HUES64 (cell line): Measurements from ENCODE around the gene NUP50. TPM values are rescaled to one million over a fixed set of nuclear protein-coding genes. Genes with fewer than 3 reads are reported as not detected.

Experiments used
- H3K27ac ChIP-seq: 2 replicates; pipeline ENCODE4 v1.7.0; 2013; ENCODE audit warnings: low read depth, low read length, inconsistent platforms
- H3K27me3 ChIP-seq: 2 replicates; pipeline ENCODE4 v1.6.1; 2013; ENCODE audit warnings: mild to moderate bottlenecking, low read length; ENCODE audit not compliant: insufficient read depth
- H3K36me3 ChIP-seq: 2 replicates; pipeline ENCODE4 v1.6.1; 2013; ENCODE audit warnings: mild to moderate bottlenecking, low read length; ENCODE audit not compliant: insufficient read depth
- H3K4me1 ChIP-seq: 2 replicates; pipeline ENCODE4 v1.6.1; 2013; ENCODE audit warnings: mild to moderate bottlenecking, low read length, moderate library complexity; ENCODE audit not compliant: insufficient read depth
- H3K4me3 ChIP-seq: 2 replicates; pipeline ENCODE4 v1.5.1; 2013; ENCODE audit warnings: mild to moderate bottlenecking, low read length, moderate library complexity
- H3K9ac ChIP-seq: 2 replicates; pipeline ENCODE4 v1.6.1; 2013; ENCODE audit warnings: mild to moderate bottlenecking, low read depth, low read length
- H3K9me3 ChIP-seq: 2 replicates; pipeline ENCODE4 v1.6.1; 2013; ENCODE audit warnings: low read depth, low read length; ENCODE audit not compliant: insufficient read depth
- WGBS: fragments of 150-250, 120-280 bp; methylation state at CpG from one replicate; pipeline ENCODE4 v1.1.7; 2013; ENCODE audit warnings: missing lambda C conversion rate; 5-methylcytosine and 5-hydroxymethylcytosine counted together
- polyA plus RNA-seq, 2 experiments: library from polyadenylated mRNA; stranded (reverse); fragments of 50-300 nt; gene quantifications; one replicate each; pipeline ENCODE4 v1.2.3, GENCODE V29; 2013

Gene NUP50
- polyA plus RNA-seq (2013, experiment 1 of 2), result 62.6 TPM
- 56.7 TPM for polyA plus RNA-seq (2013, experiment 2 of 2)

GRCh38 chr22:45163451-45164269, at the start of gene NUP50:
TSS of gene NUP50 (plus strand) at chr22:45163925. CDS start at chr22:45168178, 4,253 bp downstream.
- Histone ChIP-seq H3K27me3 (no peaks in the 10 kb centered on the region), H3K4me3 (peak within 1 kb of the TSS; percentile 80), H3K9ac (peak within 1 kb of the TSS; percentile 83), H3K36me3 (peaks cover 31% of the 10 kb centered on the region), H3K9me3 (no peaks in the 10 kb centered on the region), H3K4me1 (peaks cover 20% of the 10 kb centered on the region; the same call in 1 of the 2 replicates), H3K27ac (peak within 1 kb of the TSS; percentile 76)
- under 1% methylated on average over 100 of the region's 100 CpGs for WGBS

- Histone ChIP-seq H3K27me3 (no peaks in the 10 kb centered on the region), H3K27ac (no peak overlapping the region), H3K9ac (no peak overlapping the region), H3K9me3 (no peaks in the 10 kb centered on the region), H3K4me3 (no peak overlapping the region), H3K36me3 (no peaks in the 10 kb centered on the region), H3K4me1 (peaks cover 13% of the 10 kb centered on the region)
- WGBS, result 95% methylated on average over 9 of the region's 9 CpGs
Measured at GRCh38 chr22:45120440-45120839, 43.3 kb upstream of the NUP50 start.

- WGBS, result 91% methylated on average over 7 of the region's 8 CpGs
Measured at GRCh38 chr22:45120931-45121330, 42.8 kb upstream of the NUP50 start.

GRCh38 chr22:45124176-45124847, 39.4 kb upstream of the NUP50 start:
- Histone ChIP-seq H3K9ac (no peak overlapping the region), H3K27ac (no peak overlapping the region), H3K4me3 (no peak overlapping the region), H3K27me3 (no peaks in the 10 kb centered on the region), H3K36me3 (no peaks in the 10 kb centered on the region), H3K9me3 (no peaks in the 10 kb centered on the region), H3K4me1 (peaks cover 15% of the 10 kb centered on the region)
- WGBS, result 63% methylated on average over 10 of the region's 10 CpGs

More at GRCh38 chr22:45120931-45121330, 42.8 kb upstream of the NUP50 start:
- Histone ChIP-seq H3K4me1 (peaks cover 15% of the 10 kb centered on the region), H3K36me3 (no peaks in the 10 kb centered on the region), H3K4me3 (no peak overlapping the region), H3K9ac (no peak overlapping the region), H3K27ac (no peak overlapping the region), H3K27me3 (no peaks in the 10 kb centered on the region), H3K9me3 (no peaks in the 10 kb centered on the region)

- no peaks in the 10 kb centered on the region for H3K36me3 ChIP-seq
- H3K9ac ChIP-seq, result no peak overlapping the region
- no peaks in the 10 kb centered on the region for H3K9me3 ChIP-seq
- no peaks in the 10 kb centered on the region for H3K27me3 ChIP-seq
- H3K27ac ChIP-seq, result no peak overlapping the region
- no peak overlapping the region for H3K4me3 ChIP-seq
- peaks cover 15% of the 10 kb centered on the region for H3K4me1 ChIP-seq
- WGBS, result 66% methylated on average over 8 of the region's 8 CpGs
Measured at GRCh38 chr22:45125188-45125587, 38.5 kb upstream of the NUP50 start.

- 90% methylated on average over 3 of the region's 3 CpGs for WGBS
- no peaks in the 10 kb centered on the region for H3K36me3 ChIP-seq
Measured at GRCh38 chr22:45127866-45128265, 35.9 kb upstream of the NUP50 start.

GRCh38 chr22:45129703-45130524, 33.8 kb upstream of the NUP50 start:
- peaks cover 11% of the 10 kb centered on the region for H3K36me3 ChIP-seq
- no peak overlapping the region for H3K4me3 ChIP-seq
- no peaks in the 10 kb centered on the region for H3K27me3 ChIP-seq
- peaks cover 13% of the 10 kb centered on the region for H3K9me3 ChIP-seq
- WGBS, result 88% methylated on average over 14 of the region's 14 CpGs
- peaks cover 7% of the 10 kb centered on the region; the same call in 1 of the 2 replicates for H3K4me1 ChIP-seq
- no peak overlapping the region for H3K9ac ChIP-seq
- no peak overlapping the region for H3K27ac ChIP-seq

More at GRCh38 chr22:45127866-45128265, 35.9 kb upstream of the NUP50 start:
- Histone ChIP-seq H3K9me3 (no peaks in the 10 kb centered on the region), H3K27me3 (no peaks in the 10 kb centered on the region), H3K9ac (no peak overlapping the region), H3K4me1 (peaks cover 15% of the 10 kb centered on the region), H3K4me3 (no peak overlapping the region), H3K27ac (no peak overlapping the region)

- no peaks in the 10 kb centered on the region for H3K27me3 ChIP-seq
- WGBS, result 92% methylated on average over 8 of the region's 8 CpGs
Measured at GRCh38 chr22:45130891-45131290, 32.8 kb upstream of the NUP50 start.

GRCh38 chr22:45131749-45132148, 32.0 kb upstream of the NUP50 start:
- 82% methylated on average over 3 of the region's 3 CpGs for WGBS
- H3K27ac ChIP-seq, result no peak overlapping the region

More at GRCh38 chr22:45130891-45131290, 32.8 kb upstream of the NUP50 start:
- no peak overlapping the region for H3K9ac ChIP-seq
- H3K4me1 ChIP-seq, result no peaks in the 10 kb centered on the region
- no peak overlapping the region for H3K27ac ChIP-seq
- peaks cover 11% of the 10 kb centered on the region for H3K36me3 ChIP-seq
- peaks cover 13% of the 10 kb centered on the region for H3K9me3 ChIP-seq
- H3K4me3 ChIP-seq, result no peak overlapping the region

GRCh38 chr22:45134313-45134712, 29.4 kb upstream of the NUP50 start:
- Histone ChIP-seq H3K27ac (no peak overlapping the region), H3K4me3 (no peak overlapping the region), H3K9ac (no peak overlapping the region), H3K27me3 (no peaks in the 10 kb centered on the region), H3K9me3 (peaks cover 13% of the 10 kb centered on the region), H3K4me1 (no peaks in the 10 kb centered on the region), H3K36me3 (peaks cover 11% of the 10 kb centered on the region)
- WGBS, result 93% methylated on average over 5 of the region's 5 CpGs

More at GRCh38 chr22:45131749-45132148, 32.0 kb upstream of the NUP50 start:
- no peak overlapping the region for H3K9ac ChIP-seq
- H3K36me3 ChIP-seq, result peaks cover 11% of the 10 kb centered on the region
- H3K27me3 ChIP-seq, result no peaks in the 10 kb centered on the region
- no peaks in the 10 kb centered on the region for H3K4me1 ChIP-seq
- H3K4me3 ChIP-seq, result no peak overlapping the region
- H3K9me3 ChIP-seq, result peaks cover 13% of the 10 kb centered on the region
